ENCODE data around the gene TMEM185B. TPM values are rescaled to one million over a fixed set of nuclear protein-coding genes. Genes with fewer than 3 reads are reported as not detected.

TMEM185B gene
- total RNA-seq, 1 donor from 2014 or later, result 19.9 TPM

- no peaks in the 10 kb centered on the region for H3K27me3 Mint-ChIP-seq
- H3K4me3 Mint-ChIP-seq (ENCODE audit: low read depth), result no peak overlapping the region
- H3K4me1 Mint-ChIP-seq (ENCODE audit: low read depth), result peaks cover 3% of the 10 kb centered on the region
- peaks cover 12% of the 10 kb centered on the region for H3K36me3 Mint-ChIP-seq (ENCODE audit: insufficient read depth)
- H3K9me3 Mint-ChIP-seq (ENCODE audit: low read depth), result no peaks in the 10 kb centered on the region
- no peak overlapping the region for H3K27ac Mint-ChIP-seq
- no peak for DNase-seq (ENCODE audit: low spot score, unreplicated experiment)
- TF ChIP-seq, protein P1, sequence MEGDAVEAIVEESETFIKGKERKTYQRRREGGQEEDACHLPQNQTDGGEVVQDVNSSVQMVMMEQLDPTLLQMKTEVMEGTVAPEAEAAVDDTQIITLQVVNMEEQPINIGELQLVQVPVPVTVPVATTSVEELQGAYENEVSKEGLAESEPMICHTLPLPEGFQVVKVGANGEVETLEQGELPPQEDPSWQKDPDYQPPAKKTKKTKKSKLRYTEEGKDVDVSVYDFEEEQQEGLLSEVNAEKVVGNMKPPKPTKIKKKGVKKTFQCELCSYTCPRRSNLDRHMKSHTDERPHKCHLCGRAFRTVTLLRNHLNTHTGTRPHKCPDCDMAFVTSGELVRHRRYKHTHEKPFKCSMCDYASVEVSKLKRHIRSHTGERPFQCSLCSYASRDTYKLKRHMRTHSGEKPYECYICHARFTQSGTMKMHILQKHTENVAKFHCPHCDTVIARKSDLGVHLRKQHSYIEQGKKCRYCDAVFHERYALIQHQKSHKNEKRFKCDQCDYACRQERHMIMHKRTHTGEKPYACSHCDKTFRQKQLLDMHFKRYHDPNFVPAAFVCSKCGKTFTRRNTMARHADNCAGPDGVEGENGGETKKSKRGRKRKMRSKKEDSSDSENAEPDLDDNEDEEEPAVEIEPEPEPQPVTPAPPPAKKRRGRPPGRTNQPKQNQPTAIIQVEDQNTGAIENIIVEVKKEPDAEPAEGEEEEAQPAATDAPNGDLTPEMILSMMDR (IDR thresholded peaks at IDR 0.05; ENCODE audit: unreplicated experiment), result no peak
These were observed 45.2 kb downstream of the TMEM185B start for GRCh38 chr2:120177973-120178372.

DNA sequence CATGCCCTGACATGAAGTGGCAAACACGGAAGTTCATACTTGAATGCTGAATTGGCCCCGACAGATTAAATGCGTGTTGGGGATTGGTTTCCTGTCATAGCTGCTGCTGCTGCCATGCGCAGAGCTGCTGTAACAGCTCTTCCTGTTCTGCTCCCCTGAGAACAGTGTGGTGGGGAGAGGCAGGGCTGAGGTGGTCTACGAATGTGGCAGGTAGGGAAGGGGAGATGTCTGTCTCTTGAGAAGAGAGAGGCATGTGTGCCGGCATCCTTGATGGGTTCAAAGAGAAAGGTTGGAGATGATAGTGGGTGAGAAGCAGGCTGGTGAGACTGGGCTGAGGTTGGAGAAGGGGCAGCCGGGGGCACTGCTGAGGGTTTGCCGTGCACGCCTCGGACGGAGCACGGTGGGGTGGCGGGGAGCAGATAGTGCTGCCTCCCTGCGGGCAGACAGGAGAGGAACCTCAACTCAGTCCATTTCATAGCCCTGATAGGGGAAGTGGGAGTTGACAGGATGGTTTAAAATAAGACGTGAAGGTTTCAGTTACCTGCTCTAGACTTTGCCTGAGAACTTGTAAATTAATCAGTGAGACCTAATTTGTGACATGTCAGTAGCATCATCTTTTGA lies 46.1 kb downstream of the TMEM185B start:
- no peaks in the 10 kb centered on the region for H3K27me3 Mint-ChIP-seq
- no peaks in the 10 kb centered on the region for H3K9me3 Mint-ChIP-seq (ENCODE audit: low read depth)
- no peak overlapping the region for H3K27ac Mint-ChIP-seq
- TF ChIP-seq, protein P1 (IDR thresholded peaks at IDR 0.05; ENCODE audit: unreplicated experiment), result no peak
- no peak for DNase-seq (ENCODE audit: low spot score, unreplicated experiment)
- H3K4me1 Mint-ChIP-seq (ENCODE audit: low read depth), result peaks cover 3% of the 10 kb centered on the region
- H3K36me3 Mint-ChIP-seq (ENCODE audit: insufficient read depth), result peaks cover 13% of the 10 kb centered on the region
- H3K4me3 Mint-ChIP-seq (ENCODE audit: low read depth), result no peak overlapping the region

- TF ChIP-seq, protein P1 (IDR thresholded peaks at IDR 0.05; ENCODE audit: unreplicated experiment), result no peak
- no peaks in the 10 kb centered on the region for H3K27me3 Mint-ChIP-seq
- peaks cover 3% of the 10 kb centered on the region for H3K4me1 Mint-ChIP-seq (ENCODE audit: low read depth)
- H3K4me3 Mint-ChIP-seq (ENCODE audit: low read depth), result no peak overlapping the region
- no peak overlapping the region for H3K27ac Mint-ChIP-seq
- no peak for DNase-seq (ENCODE audit: low spot score, unreplicated experiment)
- H3K9me3 Mint-ChIP-seq (ENCODE audit: low read depth), result no peaks in the 10 kb centered on the region
- H3K36me3 Mint-ChIP-seq (ENCODE audit: insufficient read depth), result peaks cover 11% of the 10 kb centered on the region
These were observed 46.7 kb downstream of the TMEM185B start for GRCh38 chr2:120176526-120176925.

DNA sequence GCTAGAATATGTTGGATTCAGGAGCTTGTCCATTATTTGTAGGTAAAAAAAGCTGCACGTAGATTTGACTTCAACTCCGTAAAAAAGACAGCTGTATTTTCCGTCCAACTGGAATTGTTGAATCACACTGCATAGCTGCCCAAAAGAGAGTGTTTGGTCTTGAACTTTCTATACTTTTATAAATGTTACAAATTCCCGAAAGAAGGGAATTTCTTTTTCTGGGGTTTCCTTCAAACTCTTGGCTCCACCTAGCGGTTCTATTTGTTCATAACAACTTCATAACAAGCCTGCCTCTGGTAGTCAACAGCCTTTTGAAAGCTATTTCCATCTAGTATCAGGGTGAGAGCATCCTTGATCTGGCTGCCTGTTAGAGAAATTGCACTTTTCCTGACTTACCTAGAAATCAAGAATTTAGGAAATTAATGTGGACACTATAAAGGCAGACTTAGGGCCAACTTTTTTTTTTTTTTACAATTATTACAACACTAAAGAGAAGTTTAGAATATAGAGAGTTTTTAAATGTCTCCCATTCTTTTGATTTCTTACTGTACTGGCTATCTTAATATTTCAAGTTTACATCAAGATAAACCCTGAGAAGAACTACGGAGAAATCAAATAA lies 48.1 kb downstream of the TMEM185B start:
- no peak for DNase-seq (ENCODE audit: low spot score, unreplicated experiment)
- Mint-ChIP-seq H3K27me3 (no peaks in the 10 kb centered on the region), H3K27ac (no peak overlapping the region), H3K4me1 (ENCODE audit: low read depth) (peaks cover 3% of the 10 kb centered on the region), H3K4me3 (ENCODE audit: low read depth) (no peak overlapping the region), H3K9me3 (ENCODE audit: low read depth) (no peaks in the 10 kb centered on the region), H3K36me3 (ENCODE audit: insufficient read depth) (peaks cover 16% of the 10 kb centered on the region)
- TF ChIP-seq, protein P1 (IDR thresholded peaks at IDR 0.05; ENCODE audit: unreplicated experiment), result peak; percentile 79

Other genes starting within 250 kb of the TMEM185B start
- 75.3 and 77.8 TPM in 2 replicates for gene EPB41L5, start 210.3 kb downstream of the TMEM185B start, total RNA-seq
- 26.6 and 30.5 TPM in 2 replicates for gene RALB, start 29.5 kb upstream of the TMEM185B start, total RNA-seq
- gene INHBB, start 122.7 kb upstream of the TMEM185B start, total RNA-seq, result 0.16 TPM in 1 of 2 replicates, not detected in the other

Measured in progenitor cell of endocrine pancreas (in vitro differentiated cells).